ENCODE results near the gene PPP2R2B. TPM values are rescaled to one million over a fixed set of nuclear protein-coding genes. Genes with fewer than 3 reads are reported as not detected.

The PPP2R2B gene
- total RNA-seq, 4 donors from 2014 or later: 0.31 to 1.9 (median 0.96) TPM

DNA sequence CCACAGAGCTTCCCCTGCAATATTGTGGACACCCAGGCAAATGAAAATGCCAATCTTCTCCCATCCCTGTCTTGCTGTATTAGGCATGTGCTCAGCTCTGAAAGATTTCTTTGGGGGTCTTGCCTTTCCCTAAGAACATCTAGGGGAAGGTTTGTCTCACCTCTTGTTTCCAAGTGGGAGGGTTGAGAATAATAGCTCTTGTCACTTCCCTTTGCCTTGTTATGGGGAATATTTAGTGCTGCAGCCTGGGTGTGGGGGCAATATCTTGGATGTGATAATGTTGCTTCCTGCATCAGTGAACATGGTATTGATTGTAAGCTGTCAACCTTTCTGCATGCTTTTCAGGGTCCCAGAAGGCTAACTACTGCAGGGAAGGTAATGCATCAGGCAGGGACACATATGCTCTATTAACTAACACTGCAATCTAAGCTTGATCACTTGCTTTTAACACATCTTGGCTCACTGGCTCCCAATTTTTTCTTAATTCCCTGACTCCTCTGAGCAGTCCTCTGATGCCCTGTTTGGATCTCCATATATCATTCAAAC is 296.4 kb downstream of the PPP2R2B start:
- TF ChIP-seq, protein P1, sequence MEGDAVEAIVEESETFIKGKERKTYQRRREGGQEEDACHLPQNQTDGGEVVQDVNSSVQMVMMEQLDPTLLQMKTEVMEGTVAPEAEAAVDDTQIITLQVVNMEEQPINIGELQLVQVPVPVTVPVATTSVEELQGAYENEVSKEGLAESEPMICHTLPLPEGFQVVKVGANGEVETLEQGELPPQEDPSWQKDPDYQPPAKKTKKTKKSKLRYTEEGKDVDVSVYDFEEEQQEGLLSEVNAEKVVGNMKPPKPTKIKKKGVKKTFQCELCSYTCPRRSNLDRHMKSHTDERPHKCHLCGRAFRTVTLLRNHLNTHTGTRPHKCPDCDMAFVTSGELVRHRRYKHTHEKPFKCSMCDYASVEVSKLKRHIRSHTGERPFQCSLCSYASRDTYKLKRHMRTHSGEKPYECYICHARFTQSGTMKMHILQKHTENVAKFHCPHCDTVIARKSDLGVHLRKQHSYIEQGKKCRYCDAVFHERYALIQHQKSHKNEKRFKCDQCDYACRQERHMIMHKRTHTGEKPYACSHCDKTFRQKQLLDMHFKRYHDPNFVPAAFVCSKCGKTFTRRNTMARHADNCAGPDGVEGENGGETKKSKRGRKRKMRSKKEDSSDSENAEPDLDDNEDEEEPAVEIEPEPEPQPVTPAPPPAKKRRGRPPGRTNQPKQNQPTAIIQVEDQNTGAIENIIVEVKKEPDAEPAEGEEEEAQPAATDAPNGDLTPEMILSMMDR (IDR thresholded peaks at IDR 0.05): no peak

GRCh38 chr5:146580237-146580636 is 298.3 kb downstream of the PPP2R2B start:
- ATAC-seq (ENCODE audit: low FRiP score) (no peak), DNase-seq (ENCODE audit: low spot score) (no peak)
- TF ChIP-seq, protein P1 (IDR thresholded peaks at IDR 0.05): no peak

More for the DNA sequence above, 296.4 kb downstream of the PPP2R2B start:
- ATAC-seq (ENCODE audit: low FRiP score) (no peak), DNase-seq (ENCODE audit: low spot score) (no peak)

- ATAC-seq (ENCODE audit: low FRiP score) (no peak), DNase-seq (ENCODE audit: low spot score) (no peak)
- TF ChIP-seq, protein P1 (IDR thresholded peaks at IDR 0.05): no peak
Measured at GRCh38 chr5:146574713-146575112, 303.8 kb downstream of the PPP2R2B start.

GRCh38 chr5:146568161-146568560 is 310.4 kb downstream of the PPP2R2B start:
- peak; percentile 37 for ATAC-seq (ENCODE audit: low FRiP score)

DNA sequence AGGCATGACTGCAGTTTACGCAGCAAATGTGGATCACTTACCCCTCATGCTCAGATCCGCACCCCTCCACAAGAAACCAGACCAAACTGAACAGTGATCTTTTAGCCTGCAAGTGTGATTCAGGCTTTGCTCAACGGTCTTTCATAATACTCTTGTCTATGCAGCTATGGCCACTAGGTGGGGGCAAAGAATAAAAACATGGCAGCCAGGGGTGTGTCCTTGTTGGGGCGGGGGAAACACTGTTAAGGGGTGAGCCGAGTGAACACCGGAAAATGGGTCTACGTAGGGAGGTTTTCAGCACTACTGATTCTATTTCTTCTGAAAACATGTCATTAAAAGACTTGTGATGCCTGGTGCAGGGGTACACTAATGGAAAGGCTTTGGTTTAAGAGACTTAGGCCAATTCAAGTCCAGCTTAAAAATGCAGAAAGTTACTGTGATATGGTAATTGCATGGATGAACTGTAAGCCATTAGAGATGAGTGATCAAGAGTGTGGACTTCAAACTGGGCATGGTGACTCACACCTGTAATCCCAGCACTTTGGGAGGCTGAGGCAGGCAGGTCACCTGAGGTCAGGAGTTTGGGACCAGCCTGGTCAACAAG is 312.7 kb downstream of the PPP2R2B start:
- TF ChIP-seq, protein P1 (IDR thresholded peaks at IDR 0.05): peak in 1 of 3 donors; percentile 7
- DNase-seq (ENCODE audit: low spot score): peak; percentile 23
- ATAC-seq (ENCODE audit: low FRiP score): peak; percentile 75

More at GRCh38 chr5:146568161-146568560, 310.4 kb downstream of the PPP2R2B start:
- TF ChIP-seq, protein P1 (IDR thresholded peaks at IDR 0.05): no peak
- no peak for DNase-seq (ENCODE audit: low spot score)

DNA sequence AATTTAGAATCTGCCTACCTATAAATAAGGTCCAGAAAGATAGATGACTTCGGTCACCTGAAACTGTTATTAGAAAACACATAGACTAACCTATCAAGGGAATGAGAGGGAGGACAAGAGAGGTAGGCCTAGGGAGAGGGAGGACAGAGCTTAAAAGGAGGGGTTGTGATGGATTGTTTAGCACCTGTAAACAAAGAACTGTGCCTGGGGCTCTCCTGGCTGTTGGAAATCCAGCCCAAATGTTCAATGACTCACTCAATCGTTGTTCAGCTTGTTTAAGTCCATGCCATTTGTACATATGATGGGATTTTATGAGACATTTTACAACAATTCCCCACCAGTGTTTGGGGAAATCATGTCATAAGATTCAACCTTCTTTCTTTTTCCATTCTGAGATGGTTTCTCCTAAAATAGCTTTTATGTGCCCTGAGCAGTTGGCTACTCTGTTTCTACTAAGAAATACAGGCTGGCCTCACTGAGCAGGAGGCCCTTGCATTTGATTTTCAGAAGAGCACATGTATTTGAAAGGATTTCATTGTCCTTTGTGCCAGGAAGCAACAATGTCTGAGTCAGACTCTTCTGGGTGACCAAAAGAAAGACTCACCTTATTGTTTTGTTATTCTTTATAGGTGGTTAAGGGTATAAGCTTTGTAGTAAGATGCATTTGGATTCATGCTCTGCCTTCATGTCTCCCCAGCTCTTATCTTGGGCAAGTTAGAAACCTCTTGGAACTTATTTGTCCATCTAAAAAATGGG is 314.4 kb downstream of the PPP2R2B start:
- DNase-seq (ENCODE audit: low spot score): no peak
- no peak for ATAC-seq (ENCODE audit: low FRiP score)
- TF ChIP-seq, protein P1 (IDR thresholded peaks at IDR 0.05): no peak
